GM12892 (cell line): ENCODE data around the gene KIRREL3.

Experiments
- POLR2A ChIP-seq: IDR thresholded peaks from 2 replicates; pipeline ENCODE4 v1.6.1; 2011; ENCODE audit warnings: low read depth, low read length, control low read depth
- POLR2AphosphoS5 ChIP-seq: IDR thresholded peaks from 2 replicates; pipeline ENCODE4 v1.6.1; 2011; ENCODE audit warnings: low read depth, low read length, control low read depth
- TAF1 ChIP-seq: IDR thresholded peaks from 2 replicates; pipeline ENCODE4 v1.6.1; 2011; ENCODE audit warnings: low read depth, mild to moderate bottlenecking, control low read depth, low read length, borderline replicate concordance

GRCh38 chr11:127002669-127003259 is 2.2 kb upstream of the KIRREL3 start:
- TF ChIP-seq POLR2A (no peak), POLR2AphosphoS5 (no peak), TAF1 (no peak)
